Activated CD4-positive, alpha-beta T cell treated with anti-CD3 and anti-CD28 coated beads, Interleukin-2, amount 10 ng/mL, durations not matched to agents 7 days and 5 days (primary cell): Measurements from ENCODE around the gene EIF5AL1. TPM values are rescaled to one million over a fixed set of nuclear protein-coding genes. Genes with fewer than 3 reads are reported as not detected.
"Not testable (repeated sequence)": the region's sequence is repeated elsewhere in the genome, so short reads cannot be mapped to it uniquely, and the experiment has no call there.

Source experiments
- CTCF ChIA-PET: fragments of 350-600 bp; sonication (Branson Sonifier 250); formaldehyde crosslinking; loops from one replicate; lab custom pipeline; 2021; ENCODE audit warnings: antibody characterized with exemption; lab: Charles Lee
- POLR2A ChIA-PET: fragments of 350-600 bp; sonication (Branson Sonifier 250); formaldehyde crosslinking; loops from one replicate; lab custom pipeline; 2021; ENCODE audit warnings: antibody characterized with exemption; lab: Charles Lee
- DNase-seq: peaks from one replicate; pipeline ENCODE4 v3.0.0-alpha.2; 2020
- H3K27ac Mint-ChIP-seq: one replicate; pipeline ENCODE4 v1.8.0; 2021; ENCODE audit warnings: mild to moderate bottlenecking, moderate library complexity, mixed read lengths
- H3K27me3 Mint-ChIP-seq: one replicate; pipeline ENCODE4 v1.8.0; 2021; ENCODE audit warnings: mixed read lengths
- H3K36me3 Mint-ChIP-seq: one replicate; pipeline ENCODE4 v1.8.0; 2021; ENCODE audit warnings: low read depth, mixed read lengths
- H3K4me1 Mint-ChIP-seq: one replicate; pipeline ENCODE4 v1.8.0; 2021; ENCODE audit warnings: mixed read lengths
- H3K4me3 Mint-ChIP-seq: one replicate; pipeline ENCODE4 v1.8.0; 2021; ENCODE audit warnings: mild to moderate bottlenecking, moderate library complexity, mixed read lengths
- H3K9me3 Mint-ChIP-seq: one replicate; pipeline ENCODE4 v1.8.0; 2021; ENCODE audit warnings: mixed read lengths
- total RNA-seq, 2 experiments: library from RNA; stranded (reverse); gene quantifications; one replicate each; pipeline ENCODE4 v1.2.3, GENCODE V29; 2021

EIF5AL1 gene
- total RNA-seq, 2 experiments from 2014 or later, result 0.06 to 0.37 TPM

DNA sequence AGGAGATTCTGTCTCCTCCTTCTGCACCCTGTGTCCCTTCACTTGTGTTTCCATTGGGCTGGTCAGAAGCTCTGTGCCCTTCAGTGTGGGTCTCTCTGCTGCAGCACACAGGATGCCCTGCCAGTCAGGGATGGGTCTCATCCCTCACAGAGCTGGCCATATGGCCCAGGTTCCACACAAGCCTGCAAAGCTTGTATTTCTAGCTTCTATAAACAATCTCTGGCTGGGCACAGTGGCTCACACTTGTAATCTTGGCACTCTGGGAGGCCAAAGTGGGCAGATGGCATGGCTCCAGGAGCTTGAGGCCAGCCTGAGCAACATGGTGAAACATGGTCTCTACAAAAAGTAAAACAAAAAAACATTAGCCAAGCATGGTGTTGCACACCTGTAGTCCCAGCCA is 7.0 kb upstream of the EIF5AL1 start:
- peaks cover 14% of the 10 kb centered on the region for H3K4me1 Mint-ChIP-seq
- H3K4me3 Mint-ChIP-seq, H3K9me3 Mint-ChIP-seq, POLR2A ChIA-PET, H3K27ac Mint-ChIP-seq, DNase-seq, H3K36me3 Mint-ChIP-seq: not testable (repeated sequence)
- CTCF ChIA-PET, result interaction anchor here (1.1 kb wide), 1 partner anchor 131 kb away, joined by 3 read pairs; no protein-coding TSS in a partner anchor
- peaks cover 26% of the 10 kb centered on the region for H3K27me3 Mint-ChIP-seq

DNA sequence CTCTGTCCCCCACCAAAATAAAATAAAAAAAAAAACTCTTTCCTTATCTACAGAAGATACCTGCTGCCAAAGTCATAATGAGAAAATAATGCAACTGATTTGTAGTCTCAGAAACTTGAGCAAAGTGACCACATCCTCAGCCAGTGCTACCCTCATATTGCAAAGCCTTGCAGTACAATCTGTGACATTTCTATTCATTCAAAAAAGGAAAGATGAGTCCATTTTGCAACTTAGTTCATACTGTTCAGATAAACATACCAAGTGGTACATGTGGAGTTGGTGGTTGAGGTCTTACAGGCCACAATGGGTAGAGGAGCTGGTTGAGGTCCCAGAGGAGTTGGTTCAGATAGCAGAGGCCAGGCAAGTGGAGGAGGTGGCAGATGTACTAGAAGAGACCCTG is 6.5 kb upstream of the EIF5AL1 start:
- H3K36me3 Mint-ChIP-seq, result no peaks in the 10 kb centered on the region
- no peak overlapping the region for H3K4me3 Mint-ChIP-seq
- H3K4me1 Mint-ChIP-seq, result peaks cover 14% of the 10 kb centered on the region
- DNase-seq, result no peak
- POLR2A ChIA-PET, result no interaction called here
- H3K27ac Mint-ChIP-seq, result peak overlapping the region; percentile 52
- CTCF ChIA-PET, result interaction anchor here (1.1 kb wide), 2 partner anchors 8 to 131 kb away, joined by 3 to 4 read pairs; no protein-coding TSS in a partner anchor
- H3K9me3 Mint-ChIP-seq, result no peaks in the 10 kb centered on the region
- H3K27me3 Mint-ChIP-seq, result peaks cover 25% of the 10 kb centered on the region

DNA sequence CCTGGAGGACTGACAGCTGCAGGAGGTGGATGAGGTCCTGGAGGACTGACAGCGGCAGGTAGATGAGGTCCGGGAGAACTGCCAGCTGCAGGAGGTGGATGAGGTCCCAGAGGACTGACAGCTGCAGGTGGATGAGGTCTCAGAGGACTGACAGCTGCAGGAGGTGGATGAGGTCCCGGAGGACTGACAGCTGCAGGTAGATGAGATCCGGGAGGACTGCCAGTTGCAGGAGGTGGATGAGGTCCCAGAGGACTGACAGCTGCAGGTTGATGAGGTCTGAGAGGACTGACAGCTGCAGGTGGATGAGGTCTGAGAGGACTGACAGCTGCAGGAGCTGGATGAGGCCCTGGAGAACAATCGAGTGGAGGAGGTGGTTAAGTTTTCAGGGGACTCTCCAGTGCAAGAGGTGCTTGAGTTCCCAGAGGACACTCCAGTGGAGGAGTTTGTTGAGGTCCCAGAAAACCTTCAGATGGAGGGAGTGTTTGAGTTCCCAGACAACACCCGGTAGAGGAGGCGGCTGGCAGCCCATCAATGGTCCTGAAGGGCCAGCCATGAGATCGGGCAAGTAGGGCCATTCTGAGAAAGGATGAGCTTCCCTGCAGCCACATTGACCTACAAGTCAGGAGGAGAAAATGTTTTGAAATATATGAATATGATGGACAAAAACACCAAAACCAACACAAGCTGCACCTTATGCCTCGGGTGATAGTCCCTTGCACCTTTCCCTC is 4.7 kb upstream of the EIF5AL1 start:
- peaks cover 14% of the 10 kb centered on the region for H3K4me1 Mint-ChIP-seq
- peaks cover 14% of the 10 kb centered on the region for H3K27me3 Mint-ChIP-seq
- no peak for DNase-seq
- no peaks in the 10 kb centered on the region for H3K9me3 Mint-ChIP-seq
- ChIA-PET POLR2A (no interaction called here), CTCF (interaction anchor here (0.6 to 1.0 kb wide), 2 partner anchors 11 to 214 kb away, joined by 3 to 4 read pairs; no protein-coding TSS in a partner anchor)
- H3K36me3 Mint-ChIP-seq, result no peaks in the 10 kb centered on the region
- no peak overlapping the region for H3K27ac Mint-ChIP-seq
- no peak overlapping the region for H3K4me3 Mint-ChIP-seq

DNA sequence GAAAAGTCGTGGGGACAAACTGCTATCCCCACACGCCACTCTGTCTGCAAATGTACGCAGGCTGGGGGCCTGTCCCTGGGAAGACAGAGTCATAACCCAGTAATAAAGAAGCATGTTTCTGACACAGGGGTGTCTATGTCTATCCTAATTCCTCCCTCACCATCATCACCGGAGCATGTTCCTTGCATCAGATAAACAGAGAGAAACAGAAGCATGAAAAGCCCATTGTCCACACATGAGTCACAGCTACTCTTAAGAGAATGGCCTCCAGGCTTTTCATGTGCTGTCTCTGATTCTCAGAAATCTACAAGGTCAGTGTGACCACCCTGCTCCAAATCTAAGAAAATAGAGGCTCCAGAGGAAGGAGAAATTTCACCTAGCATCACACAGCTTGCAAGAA is 4.1 kb upstream of the EIF5AL1 start:
- H3K9me3 Mint-ChIP-seq, H3K36me3 Mint-ChIP-seq, DNase-seq, H3K27me3 Mint-ChIP-seq, H3K27ac Mint-ChIP-seq, H3K4me3 Mint-ChIP-seq, POLR2A ChIA-PET: not testable (repeated sequence)
- H3K4me1 Mint-ChIP-seq, result peaks cover 12% of the 10 kb centered on the region
- CTCF ChIA-PET, result interaction anchor here (1.0 kb wide), 1 partner anchor 12 kb away, joined by 4 read pairs; no protein-coding TSS in a partner anchor

DNA sequence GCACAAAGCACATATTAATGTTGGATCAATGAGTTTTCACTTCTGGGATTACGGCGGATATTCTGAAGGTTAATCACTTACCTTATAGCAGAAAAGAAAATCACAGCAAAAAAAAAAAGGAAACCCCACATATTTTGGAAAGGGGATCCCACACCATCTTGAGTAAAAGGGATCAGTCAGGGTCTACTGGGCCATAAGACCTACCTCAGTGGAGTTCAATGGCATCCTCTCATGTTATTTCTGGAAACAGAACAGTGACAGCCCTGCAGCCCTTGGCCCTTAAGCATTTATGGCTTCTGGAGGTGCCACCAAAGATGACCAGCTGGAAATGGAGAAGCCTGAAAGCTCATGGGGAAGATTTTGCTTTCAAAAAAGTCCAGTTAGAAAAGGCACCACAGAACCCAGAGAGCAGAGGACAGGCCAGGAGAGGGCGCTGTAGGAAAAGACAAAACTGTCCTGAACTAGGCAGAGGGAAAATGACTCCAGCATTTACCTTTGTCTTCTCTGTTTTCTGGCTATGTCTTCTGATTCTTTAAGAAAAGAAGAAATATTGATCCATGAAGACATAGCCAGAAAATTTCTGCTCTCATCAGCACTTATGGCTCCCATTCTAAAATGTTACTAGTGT is 2.9 kb upstream of the EIF5AL1 start:
- H3K36me3 Mint-ChIP-seq, POLR2A ChIA-PET, H3K4me3 Mint-ChIP-seq, H3K27me3 Mint-ChIP-seq, H3K27ac Mint-ChIP-seq, DNase-seq, CTCF ChIA-PET, H3K9me3 Mint-ChIP-seq: not testable (repeated sequence)
- H3K4me1 Mint-ChIP-seq, result peaks cover 12% of the 10 kb centered on the region

DNA sequence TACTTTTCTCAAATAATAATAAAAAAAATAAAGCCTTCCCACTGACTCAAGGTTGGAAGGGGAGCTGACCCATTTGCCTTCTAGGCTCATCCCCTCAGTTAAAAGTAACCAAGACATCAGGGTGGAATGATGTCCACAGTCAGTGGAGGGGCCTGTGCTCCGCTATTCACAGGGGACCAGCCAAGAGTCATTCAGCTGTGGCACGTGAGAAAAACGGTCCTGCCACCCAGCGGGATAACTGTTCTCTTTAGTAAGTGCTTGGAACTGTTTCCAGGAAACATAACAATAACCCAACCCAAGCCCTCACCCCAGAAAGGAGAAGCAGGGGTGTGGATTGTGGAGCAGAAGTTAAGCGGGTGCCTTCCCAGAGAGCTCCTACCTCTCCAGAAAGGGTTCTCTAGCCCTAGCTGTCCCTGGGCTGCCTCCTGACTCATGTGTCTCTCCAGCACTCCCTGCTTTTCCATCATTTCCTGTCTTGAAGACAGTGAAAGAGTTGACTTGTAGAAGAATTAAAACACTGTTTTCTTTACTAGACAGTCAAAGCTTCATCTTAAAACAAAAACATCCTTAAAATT is 2.3 kb upstream of the EIF5AL1 start:
- Mint-ChIP-seq H3K4me1 (peaks cover 12% of the 10 kb centered on the region), H3K27me3 (peaks cover 11% of the 10 kb centered on the region)
- H3K36me3 Mint-ChIP-seq, POLR2A ChIA-PET, CTCF ChIA-PET, DNase-seq, H3K27ac Mint-ChIP-seq, H3K9me3 Mint-ChIP-seq, H3K4me3 Mint-ChIP-seq: not testable (repeated sequence)

DNA sequence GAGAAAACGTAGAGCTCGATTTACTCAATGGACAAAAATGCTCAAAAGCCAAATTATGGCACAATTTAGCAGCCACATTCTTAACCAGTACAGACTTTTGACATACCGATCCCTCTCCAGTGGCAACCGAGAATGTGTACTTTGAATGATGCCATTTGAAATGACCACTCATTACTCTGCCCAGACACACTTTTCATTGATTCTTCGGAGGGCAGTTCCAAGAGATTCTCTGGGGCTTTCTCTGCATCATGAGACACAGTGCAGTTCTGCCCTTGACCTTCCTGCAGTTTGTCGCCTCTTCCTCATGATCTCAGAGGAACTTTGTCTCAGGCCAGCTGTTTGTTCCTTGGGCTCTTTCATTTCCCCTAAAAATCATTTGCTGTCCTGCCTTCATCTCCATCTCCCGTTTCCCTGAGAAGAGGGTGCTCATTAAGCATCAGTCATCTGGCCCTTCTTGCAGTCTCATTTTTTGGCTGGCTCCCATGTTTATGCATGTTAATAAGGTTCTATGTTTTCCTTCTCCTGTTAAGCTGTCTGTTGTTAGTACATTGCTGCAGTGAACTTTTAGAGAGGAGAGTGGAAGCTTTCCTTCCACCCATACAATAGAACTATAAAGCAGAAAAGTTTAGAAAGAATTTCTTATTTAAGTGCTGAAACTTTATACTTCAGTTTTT is 4.3 kb downstream of the EIF5AL1 start:
- H3K27ac Mint-ChIP-seq, DNase-seq, H3K4me3 Mint-ChIP-seq, H3K4me1 Mint-ChIP-seq, H3K9me3 Mint-ChIP-seq, CTCF ChIA-PET, H3K36me3 Mint-ChIP-seq, POLR2A ChIA-PET: not testable (repeated sequence)
- peaks cover 17% of the 10 kb centered on the region for H3K27me3 Mint-ChIP-seq

DNA sequence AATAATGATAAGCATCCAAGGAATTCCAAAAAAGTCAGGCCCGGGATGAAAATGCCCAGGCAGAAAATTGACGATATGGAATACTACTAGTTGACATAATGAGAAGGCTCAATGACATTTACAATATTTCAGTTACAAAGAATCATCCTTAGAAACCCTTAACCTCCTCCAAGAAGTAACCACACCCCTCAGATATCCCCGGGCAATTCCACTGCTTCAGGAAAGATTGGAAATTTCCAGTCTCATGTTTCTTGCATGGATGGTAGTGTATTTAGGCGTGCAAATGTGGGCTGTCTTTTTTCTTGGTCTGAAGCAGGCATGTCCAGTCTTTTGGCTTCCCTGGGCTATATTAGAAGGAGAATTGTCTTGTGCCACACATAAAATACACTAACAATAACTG is 5.2 kb downstream of the EIF5AL1 start:
- H3K27me3 Mint-ChIP-seq, result peaks cover 17% of the 10 kb centered on the region
- H3K27ac Mint-ChIP-seq, CTCF ChIA-PET, POLR2A ChIA-PET, H3K36me3 Mint-ChIP-seq, H3K4me1 Mint-ChIP-seq, DNase-seq, H3K9me3 Mint-ChIP-seq, H3K4me3 Mint-ChIP-seq: not testable (repeated sequence)

DNA sequence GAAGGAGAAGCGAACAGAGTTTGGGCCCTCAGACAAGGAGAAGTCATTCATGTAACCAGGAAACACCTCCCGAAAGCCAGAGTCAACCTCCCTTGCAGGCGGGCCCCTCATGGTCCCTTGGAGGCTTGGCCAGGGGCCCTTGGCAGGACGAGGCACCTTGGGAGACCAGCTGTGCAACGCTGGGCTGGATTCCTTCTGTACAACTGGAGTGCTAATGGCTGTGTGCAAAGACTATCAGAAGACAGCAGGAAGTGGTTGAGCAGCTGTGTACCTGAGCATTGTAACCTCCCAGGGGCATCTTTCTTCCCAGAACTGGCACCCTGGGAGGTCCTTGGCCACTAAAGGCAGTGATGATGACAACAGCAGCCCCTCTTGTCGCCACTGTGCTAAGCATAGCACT is 9.4 kb downstream of the EIF5AL1 start:
- H3K4me3 Mint-ChIP-seq, H3K9me3 Mint-ChIP-seq, H3K27me3 Mint-ChIP-seq, CTCF ChIA-PET, H3K27ac Mint-ChIP-seq, POLR2A ChIA-PET, DNase-seq, H3K4me1 Mint-ChIP-seq, H3K36me3 Mint-ChIP-seq: not testable (repeated sequence)

DNA sequence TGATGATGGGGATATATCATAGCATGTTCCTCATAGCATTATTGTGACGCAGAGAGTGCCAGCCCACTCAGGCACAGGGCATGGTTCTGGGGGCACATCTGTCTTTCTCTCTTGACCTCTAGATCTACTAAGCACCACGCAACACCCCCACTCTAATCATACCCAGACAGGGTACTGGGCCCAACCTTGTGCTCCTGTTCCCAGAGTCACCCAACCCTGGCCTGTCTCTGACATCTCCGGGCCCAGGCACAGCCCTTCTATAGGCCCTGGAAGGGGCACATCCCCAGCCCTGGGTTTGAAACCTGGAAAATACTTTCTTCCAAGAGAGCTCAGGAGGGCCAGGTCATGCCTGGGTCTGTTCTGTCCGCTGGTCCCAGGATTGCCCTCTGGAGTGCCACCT is 10.1 kb downstream of the EIF5AL1 start:
- H3K4me1 Mint-ChIP-seq, H3K9me3 Mint-ChIP-seq, DNase-seq, CTCF ChIA-PET, H3K36me3 Mint-ChIP-seq, H3K4me3 Mint-ChIP-seq, POLR2A ChIA-PET, H3K27me3 Mint-ChIP-seq, H3K27ac Mint-ChIP-seq: not testable (repeated sequence)

DNA sequence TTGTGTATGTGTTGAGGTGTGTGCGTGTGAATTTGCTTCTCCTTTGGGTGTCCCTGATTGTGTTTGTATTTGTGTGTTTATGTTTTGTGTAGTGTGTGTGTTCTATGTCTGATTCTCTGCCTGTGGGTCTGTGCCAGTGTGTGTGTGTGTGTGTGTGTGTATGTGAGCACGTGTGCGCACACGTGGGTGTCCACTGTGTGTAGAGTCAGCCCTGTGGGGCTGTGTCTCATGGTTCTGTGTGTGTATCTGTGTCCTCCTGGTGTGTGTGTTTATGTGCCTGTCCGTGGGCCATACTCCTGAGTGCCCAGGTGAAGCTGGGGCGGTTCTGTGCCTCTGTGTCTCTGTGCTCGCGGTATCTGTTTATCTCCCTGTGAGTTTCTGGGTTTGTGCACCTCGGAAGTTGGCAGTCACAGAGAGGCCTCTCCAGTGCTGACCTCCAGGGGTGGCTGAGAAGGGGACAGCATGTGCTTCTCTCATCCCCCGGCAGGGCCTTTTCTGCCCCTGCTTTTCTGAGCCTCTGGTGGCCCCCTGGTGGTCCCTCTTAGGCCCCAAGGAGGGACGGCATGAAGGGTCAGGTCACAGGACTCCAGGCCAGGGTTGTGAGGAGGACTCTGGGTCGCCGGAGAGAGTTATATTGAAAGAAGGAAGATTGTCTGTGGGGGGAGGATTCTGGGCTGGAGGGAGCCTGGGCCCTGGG is 11.0 kb downstream of the EIF5AL1 start:
- H3K27me3 Mint-ChIP-seq, H3K4me3 Mint-ChIP-seq, DNase-seq, H3K27ac Mint-ChIP-seq, H3K9me3 Mint-ChIP-seq, CTCF ChIA-PET, H3K36me3 Mint-ChIP-seq, POLR2A ChIA-PET, H3K4me1 Mint-ChIP-seq: not testable (repeated sequence)

DNA sequence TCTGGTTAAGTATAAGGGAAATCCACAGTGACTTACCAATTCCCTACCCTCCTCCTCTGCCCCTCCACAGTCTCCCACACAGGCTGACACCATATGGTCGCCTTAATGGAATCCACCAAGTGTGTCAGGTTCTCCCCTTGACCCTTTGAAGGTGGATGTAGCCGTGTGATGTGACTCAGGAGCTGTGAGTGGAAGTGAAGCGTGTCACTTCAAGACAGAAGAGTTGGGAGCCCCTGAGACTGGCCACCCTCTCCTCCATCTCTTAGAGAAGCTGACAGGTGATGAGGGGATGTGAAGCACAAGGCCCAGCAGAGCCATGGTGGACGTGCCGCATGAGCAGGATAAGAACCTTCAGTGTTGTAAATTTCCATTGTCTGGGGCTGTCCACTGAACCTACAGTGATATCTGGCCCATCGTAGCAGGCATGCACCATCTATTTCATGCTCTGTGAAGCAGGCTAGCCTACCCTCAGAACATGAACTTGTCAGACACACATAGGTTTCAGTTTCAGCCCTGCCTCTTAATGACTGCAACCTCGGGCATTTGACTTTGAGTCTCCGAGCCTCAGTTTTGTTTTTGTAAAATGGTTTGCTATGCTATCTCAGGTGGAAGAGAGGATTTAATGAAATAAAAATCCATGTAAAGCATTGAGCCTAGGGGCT is 12.8 kb downstream of the EIF5AL1 start:
- H3K27ac Mint-ChIP-seq, H3K4me3 Mint-ChIP-seq, CTCF ChIA-PET, POLR2A ChIA-PET, H3K9me3 Mint-ChIP-seq, DNase-seq, H3K4me1 Mint-ChIP-seq, H3K27me3 Mint-ChIP-seq, H3K36me3 Mint-ChIP-seq: not testable (repeated sequence)
